ENCODE results near the gene DAND5. TPM values are rescaled to one million over a fixed set of nuclear protein-coding genes. Genes with fewer than 3 reads are reported as not detected.

DAND5 gene
- total RNA-seq, 1 donor: not detected

DNA sequence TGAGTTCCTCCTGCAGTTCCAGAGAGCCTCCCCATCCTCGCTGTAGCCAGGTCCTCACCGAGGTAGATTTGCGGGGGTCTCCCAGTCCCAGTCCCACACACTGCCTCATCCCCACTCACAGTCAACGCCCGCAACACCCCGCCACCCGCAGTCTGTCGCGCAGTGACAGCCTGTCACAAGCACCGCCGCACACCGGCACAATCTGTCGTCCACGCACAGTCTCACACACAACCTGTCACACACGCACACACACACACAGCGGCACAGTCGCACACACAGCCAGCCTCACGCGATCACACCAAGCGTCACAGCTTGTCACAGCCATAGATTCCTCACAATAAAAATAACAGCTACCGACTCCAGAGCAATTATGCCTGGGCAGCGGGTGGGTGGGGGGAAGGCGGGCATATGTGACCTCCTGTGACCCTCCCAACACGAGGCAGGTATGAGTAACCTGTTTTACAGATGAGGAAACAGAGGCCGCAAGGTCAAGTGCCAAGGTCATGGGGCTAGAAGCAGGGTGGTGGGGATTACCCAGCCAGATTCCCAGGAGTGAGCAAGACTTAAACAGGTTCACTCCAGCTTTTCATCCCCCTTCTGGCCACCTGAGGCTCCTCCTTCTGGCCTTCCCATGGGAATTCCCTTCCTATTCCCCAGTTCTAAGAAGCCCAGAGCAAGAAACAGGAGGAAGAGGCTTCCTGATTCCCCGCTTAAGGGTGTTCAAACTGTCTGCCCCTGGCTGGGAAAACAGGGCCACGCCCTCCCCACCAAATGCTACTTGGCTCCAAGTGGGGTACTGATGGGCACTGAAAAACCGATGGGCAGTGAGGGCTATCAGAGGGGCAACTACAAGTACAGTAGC is 39.8 kb downstream of the DAND5 start:
- Histone ChIP-seq H2AFZ (ENCODE audit: low read length) (no peak overlapping the region), H4K20me1 (ENCODE audit: insufficient read depth, low read length) (peaks cover 55% of the 10 kb centered on the region), H3K27me3 (ENCODE audit: insufficient read depth, low read length) (no peaks in the 10 kb centered on the region), H3K9me3 (ENCODE audit: low read depth, low read length) (no peaks in the 10 kb centered on the region), H3K4me1 (ENCODE audit: insufficient read depth, low read length) (peaks cover 20% of the 10 kb centered on the region), H3K79me2 (ENCODE audit: insufficient read depth, low read length) (peaks cover 97% of the 10 kb centered on the region), H3K27ac (ENCODE audit: low read depth, low read length) (peak overlapping the region; percentile 41), H3K36me3 (ENCODE audit: insufficient read depth, low read length) (peaks cover 5% of the 10 kb centered on the region), H3K4me3 (ENCODE audit: insufficient read depth, low read length) (peak overlapping the region; percentile 37), H3K4me2 (ENCODE audit: insufficient read depth, low read length) (peak overlapping the region; percentile 55)
- DNase-seq (ENCODE audit: insufficient read length, low spot score, missing footprints): peak; percentile 90
- TF ChIP-seq, protein P1, sequence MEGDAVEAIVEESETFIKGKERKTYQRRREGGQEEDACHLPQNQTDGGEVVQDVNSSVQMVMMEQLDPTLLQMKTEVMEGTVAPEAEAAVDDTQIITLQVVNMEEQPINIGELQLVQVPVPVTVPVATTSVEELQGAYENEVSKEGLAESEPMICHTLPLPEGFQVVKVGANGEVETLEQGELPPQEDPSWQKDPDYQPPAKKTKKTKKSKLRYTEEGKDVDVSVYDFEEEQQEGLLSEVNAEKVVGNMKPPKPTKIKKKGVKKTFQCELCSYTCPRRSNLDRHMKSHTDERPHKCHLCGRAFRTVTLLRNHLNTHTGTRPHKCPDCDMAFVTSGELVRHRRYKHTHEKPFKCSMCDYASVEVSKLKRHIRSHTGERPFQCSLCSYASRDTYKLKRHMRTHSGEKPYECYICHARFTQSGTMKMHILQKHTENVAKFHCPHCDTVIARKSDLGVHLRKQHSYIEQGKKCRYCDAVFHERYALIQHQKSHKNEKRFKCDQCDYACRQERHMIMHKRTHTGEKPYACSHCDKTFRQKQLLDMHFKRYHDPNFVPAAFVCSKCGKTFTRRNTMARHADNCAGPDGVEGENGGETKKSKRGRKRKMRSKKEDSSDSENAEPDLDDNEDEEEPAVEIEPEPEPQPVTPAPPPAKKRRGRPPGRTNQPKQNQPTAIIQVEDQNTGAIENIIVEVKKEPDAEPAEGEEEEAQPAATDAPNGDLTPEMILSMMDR (IDR thresholded peaks at IDR 0.05; ENCODE audit: extremely low read depth, low read depth, low read length): no peak

DNA sequence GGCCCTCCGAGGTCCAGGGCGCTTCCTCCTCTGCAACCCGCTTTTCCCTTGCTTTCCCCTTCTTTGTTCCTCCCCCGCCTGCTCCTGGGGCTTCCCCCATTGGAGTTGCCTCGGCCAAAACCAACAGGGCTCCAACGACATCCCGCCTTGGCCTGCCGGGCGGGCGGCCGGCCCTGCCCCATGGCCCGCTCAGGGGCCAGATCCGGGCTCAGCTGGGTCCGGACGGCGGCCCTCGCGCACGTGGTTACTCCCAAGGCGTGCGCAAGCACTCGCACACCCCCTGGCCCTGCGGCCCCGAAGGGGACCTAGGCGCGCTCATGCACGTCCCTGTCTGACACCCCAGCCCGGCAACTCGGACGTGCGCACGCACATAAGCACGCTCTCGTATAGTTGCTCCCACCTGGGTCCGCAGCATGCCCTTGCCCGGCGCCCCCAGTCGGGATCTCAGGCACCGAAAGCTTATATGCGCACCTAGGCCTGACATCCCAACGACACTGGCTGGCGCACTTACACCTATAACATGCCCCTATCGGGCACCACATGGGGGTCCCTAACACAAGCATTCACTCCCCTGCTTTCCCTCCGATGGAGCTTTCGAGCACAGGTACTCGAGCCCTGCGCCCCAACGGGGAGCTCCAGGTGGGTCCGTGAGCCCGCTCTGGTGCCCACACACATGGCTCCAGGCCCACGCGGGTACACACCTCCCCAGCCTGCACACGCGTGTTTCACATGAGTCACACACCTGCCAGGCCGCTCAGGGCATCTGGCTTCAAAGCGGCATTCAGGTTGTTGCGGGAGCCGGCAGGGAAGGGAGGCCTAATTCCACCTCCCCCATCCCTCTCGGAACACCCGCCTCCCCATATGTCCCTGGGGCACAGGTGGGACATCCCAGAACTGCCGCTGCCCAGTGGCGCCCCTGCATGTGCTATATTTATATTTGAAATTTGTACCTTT is 40.9 kb downstream of the DAND5 start:
- H3K4me2 ChIP-seq (ENCODE audit: insufficient read depth, low read length): peak overlapping the region; percentile 55
- H4K20me1 ChIP-seq (ENCODE audit: insufficient read depth, low read length): peaks cover 47% of the 10 kb centered on the region
- H3K4me1 ChIP-seq (ENCODE audit: insufficient read depth, low read length): peaks cover 30% of the 10 kb centered on the region

DNA sequence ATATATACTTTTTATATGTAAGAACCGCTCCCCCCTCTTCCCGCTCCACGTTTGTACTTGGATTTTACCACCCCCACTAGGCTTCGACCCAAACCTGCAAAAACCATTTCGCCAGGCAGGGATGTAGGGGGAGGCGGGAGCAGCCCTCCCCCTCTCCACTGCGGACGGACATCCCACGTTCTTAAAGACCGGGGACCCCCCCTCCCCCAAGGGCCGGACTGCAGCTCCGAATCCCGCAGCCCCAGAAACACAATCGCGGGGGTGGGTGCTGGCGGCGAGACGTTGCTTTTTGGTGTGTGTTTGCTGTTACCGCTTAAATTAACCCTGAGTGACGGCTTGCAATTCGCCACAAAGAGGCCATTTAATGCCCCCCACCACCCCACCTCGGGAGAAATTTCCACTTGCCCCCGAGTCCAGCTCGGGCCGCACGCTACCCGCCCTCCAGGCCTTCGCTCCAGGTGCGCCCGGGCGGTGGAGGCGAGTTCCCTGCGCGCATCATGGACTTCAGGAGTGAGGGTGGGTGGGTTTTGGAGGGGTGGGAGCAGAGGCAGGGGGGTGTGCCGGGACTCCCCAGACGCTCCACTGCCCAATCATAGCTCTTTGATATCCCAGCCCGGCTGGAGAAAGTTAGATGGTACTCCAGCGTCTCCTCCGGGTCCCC is 41.7 kb downstream of the DAND5 start:
- Histone ChIP-seq H3K27me3 (ENCODE audit: insufficient read depth, low read length) (no peaks in the 10 kb centered on the region), H3K4me1 (ENCODE audit: insufficient read depth, low read length) (peaks cover 38% of the 10 kb centered on the region), H3K4me3 (ENCODE audit: insufficient read depth, low read length) (no peak overlapping the region), H4K20me1 (ENCODE audit: insufficient read depth, low read length) (peaks cover 39% of the 10 kb centered on the region), H3K9me3 (ENCODE audit: low read depth, low read length) (no peaks in the 10 kb centered on the region), H3K4me2 (ENCODE audit: insufficient read depth, low read length) (no peak overlapping the region), H2AFZ (ENCODE audit: low read length) (no peak overlapping the region), H3K79me2 (ENCODE audit: insufficient read depth, low read length) (peaks cover 99% of the 10 kb centered on the region), H3K27ac (ENCODE audit: low read depth, low read length) (no peak overlapping the region), H3K36me3 (ENCODE audit: insufficient read depth, low read length) (peaks cover 5% of the 10 kb centered on the region)
- peak; percentile 71 for DNase-seq (ENCODE audit: insufficient read length, low spot score, missing footprints)
- TF ChIP-seq, protein P1 (IDR thresholded peaks at IDR 0.05; ENCODE audit: extremely low read depth, low read depth, low read length): no peak

More for the DNA sequence above, 40.9 kb downstream of the DAND5 start:
- TF ChIP-seq, protein P1 (IDR thresholded peaks at IDR 0.05; ENCODE audit: extremely low read depth, low read depth, low read length): no peak
- peaks cover 99% of the 10 kb centered on the region for H3K79me2 ChIP-seq (ENCODE audit: insufficient read depth, low read length)
- no peaks in the 10 kb centered on the region for H3K27me3 ChIP-seq (ENCODE audit: insufficient read depth, low read length)
- H3K9me3 ChIP-seq (ENCODE audit: low read depth, low read length): no peaks in the 10 kb centered on the region
- DNase-seq (ENCODE audit: insufficient read length, low spot score, missing footprints): peak; percentile 98
- peak overlapping the region; percentile 37 for H3K4me3 ChIP-seq (ENCODE audit: insufficient read depth, low read length)
- no peak overlapping the region for H2AFZ ChIP-seq (ENCODE audit: low read length)
- H3K27ac ChIP-seq (ENCODE audit: low read depth, low read length): peak overlapping the region; percentile 41
- peaks cover 5% of the 10 kb centered on the region for H3K36me3 ChIP-seq (ENCODE audit: insufficient read depth, low read length)

Measured in osteoblast (primary cell).